ENCODE results near the gene NAA80. TPM values are rescaled to one million over a fixed set of nuclear protein-coding genes. Genes with fewer than 3 reads are reported as not detected.

The NAA80 gene
- total and polyA plus RNA-seq, 2 donors from 2014 or later = 8.7 to 10.7 TPM

DNA sequence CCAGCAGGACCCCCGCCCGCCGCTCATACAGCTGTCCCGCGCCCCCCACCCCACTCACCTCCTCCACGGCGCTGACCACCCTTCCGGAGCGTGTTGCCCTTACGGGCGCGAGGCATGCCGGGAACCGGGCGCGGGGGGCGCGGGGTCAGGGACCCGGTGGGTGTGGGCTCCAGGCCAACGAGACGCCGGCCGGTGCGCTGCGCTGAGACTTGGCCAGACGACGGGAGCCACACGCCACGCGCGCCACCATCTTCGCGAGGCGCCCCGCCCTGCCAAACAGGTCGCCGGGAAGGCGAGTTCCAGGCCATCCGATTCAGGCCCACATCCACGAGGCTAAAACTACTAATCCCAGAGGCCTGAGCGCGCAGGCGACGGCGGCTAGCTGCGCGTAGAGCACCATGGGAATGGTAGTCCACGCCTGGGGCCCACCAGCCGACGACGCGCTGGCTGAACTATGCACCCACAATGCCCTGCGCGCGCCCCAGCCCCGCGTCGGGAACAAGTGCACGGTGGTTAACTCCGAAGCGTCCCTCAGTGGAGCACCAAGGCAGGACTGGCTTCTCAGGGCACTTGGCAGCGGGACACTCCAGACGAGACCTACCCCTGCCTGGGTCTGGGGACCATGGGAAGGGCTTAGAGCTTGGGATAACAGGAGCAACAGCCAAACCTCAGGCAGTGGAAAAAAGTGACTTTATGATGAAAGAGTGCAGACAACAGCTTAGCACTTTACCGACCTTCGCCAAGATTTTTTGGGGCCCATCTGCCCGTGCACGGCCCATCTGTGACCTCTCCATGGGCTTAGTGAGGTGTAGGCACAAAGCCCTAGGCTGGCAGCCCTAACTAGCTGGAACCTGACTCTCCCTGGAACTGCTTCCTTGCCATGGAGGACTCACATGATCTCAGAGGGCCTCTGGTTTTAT, 6.8 kb downstream of the NAA80 start, which contains the start of gene IFRD2:
TSS of gene IFRD2 (minus strand) at position 271 of the 920 bp plus-strand sequence. CDS start at position 116, 155 bp downstream.
- peak within 1 kb of the TSS; percentile 78 to 88 for H3K27ac ChIP-seq (ENCODE audit: low read depth in 2 of 2, low read length in 2 of 2)
- peak; percentile 97 to 99 (median 99) for DNase-seq
- intact Hi-C loops (cut with DNase I) = no loop called here

DNA sequence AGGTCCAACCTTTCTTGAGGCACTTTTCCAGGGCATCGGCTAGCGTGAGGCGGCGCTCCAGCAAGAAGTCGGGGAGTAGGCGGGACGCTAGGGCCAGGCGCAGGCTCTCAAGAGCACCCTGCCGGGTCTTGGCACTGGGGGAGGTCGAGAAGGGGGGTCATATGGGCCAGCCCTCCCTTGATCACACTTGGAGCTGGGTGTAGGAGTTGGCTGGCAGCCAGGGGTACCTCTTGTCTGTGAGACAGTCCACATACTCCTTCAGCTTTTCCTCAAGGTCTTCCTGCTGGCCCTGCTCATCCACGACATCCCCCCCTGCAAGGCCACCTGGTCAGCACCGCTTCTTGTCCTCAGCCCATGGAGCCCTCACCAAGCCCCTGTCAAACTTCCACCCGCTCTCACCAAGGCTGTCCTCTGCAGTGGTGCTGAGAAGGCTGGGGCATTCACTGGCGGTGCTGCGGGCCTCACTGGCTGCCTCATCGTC, 9.0 kb downstream of the NAA80 start:
- Histone ChIP-seq H3K27me3 (ENCODE audit: control insufficient read depth, insufficient read depth, low read length) (no peaks in the 10 kb centered on the region), H3K9ac (ENCODE audit: low read length in 3 of 3) (no peak overlapping the region), H3K27ac (ENCODE audit: low read depth in 2 of 2, low read length in 2 of 2) (no peak overlapping the region), H3K9me3 (ENCODE audit: control insufficient read depth in 2 of 3, insufficient read depth in 1 of 3, low read length in 3 of 3) (no peaks in the 10 kb centered on the region), H3K4me3 (ENCODE audit: low read length in 3 of 3) (no peak overlapping the region), H3K36me3 (ENCODE audit: control insufficient read depth in 2 of 3, insufficient read depth in 3 of 3, low read length in 3 of 3) (peaks cover 0 to 25% (median 9%) of the 10 kb centered on the region in 3 donors), H3K4me1 (ENCODE audit: control insufficient read depth in 2 of 3, insufficient read depth in 2 of 3, low read depth in 1 of 3, low read length in 3 of 3) (peaks cover 3 to 17% (median 16%) of the 10 kb centered on the region in 3 donors)
- DNase-seq = peak in 1 of 5 donors; percentile 56
- intact Hi-C loops (cut with DNase I) = no loop called here
- no peak for FAIRE-seq
- TF ChIP-seq, protein P1, sequence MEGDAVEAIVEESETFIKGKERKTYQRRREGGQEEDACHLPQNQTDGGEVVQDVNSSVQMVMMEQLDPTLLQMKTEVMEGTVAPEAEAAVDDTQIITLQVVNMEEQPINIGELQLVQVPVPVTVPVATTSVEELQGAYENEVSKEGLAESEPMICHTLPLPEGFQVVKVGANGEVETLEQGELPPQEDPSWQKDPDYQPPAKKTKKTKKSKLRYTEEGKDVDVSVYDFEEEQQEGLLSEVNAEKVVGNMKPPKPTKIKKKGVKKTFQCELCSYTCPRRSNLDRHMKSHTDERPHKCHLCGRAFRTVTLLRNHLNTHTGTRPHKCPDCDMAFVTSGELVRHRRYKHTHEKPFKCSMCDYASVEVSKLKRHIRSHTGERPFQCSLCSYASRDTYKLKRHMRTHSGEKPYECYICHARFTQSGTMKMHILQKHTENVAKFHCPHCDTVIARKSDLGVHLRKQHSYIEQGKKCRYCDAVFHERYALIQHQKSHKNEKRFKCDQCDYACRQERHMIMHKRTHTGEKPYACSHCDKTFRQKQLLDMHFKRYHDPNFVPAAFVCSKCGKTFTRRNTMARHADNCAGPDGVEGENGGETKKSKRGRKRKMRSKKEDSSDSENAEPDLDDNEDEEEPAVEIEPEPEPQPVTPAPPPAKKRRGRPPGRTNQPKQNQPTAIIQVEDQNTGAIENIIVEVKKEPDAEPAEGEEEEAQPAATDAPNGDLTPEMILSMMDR (IDR thresholded peaks at IDR 0.05; ENCODE audit: borderline replicate concordance, extremely low read depth, insufficient read depth) = no peak

More for the DNA sequence above, 6.8 kb downstream of the NAA80 start, which contains the start of gene IFRD2:
- Histone ChIP-seq H3K9ac (ENCODE audit: low read length in 3 of 3) (peak within 1 kb of the TSS; percentile 30 to 84 (median 66)), H3K9me3 (ENCODE audit: control insufficient read depth in 2 of 3, insufficient read depth in 1 of 3, low read length in 3 of 3) (no peaks in the 10 kb centered on the region), H3K4me3 (ENCODE audit: low read length in 3 of 3) (peak within 1 kb of the TSS; percentile 66 to 88 (median 85)), H3K4me1 (ENCODE audit: control insufficient read depth in 2 of 3, insufficient read depth in 2 of 3, low read depth in 1 of 3, low read length in 3 of 3) (peaks cover 3 to 17% (median 16%) of the 10 kb centered on the region in 3 donors), H3K36me3 (ENCODE audit: control insufficient read depth in 2 of 3, insufficient read depth in 3 of 3, low read length in 3 of 3) (peaks cover 0 to 25% (median 9%) of the 10 kb centered on the region in 3 donors), H3K27me3 (ENCODE audit: control insufficient read depth, insufficient read depth, low read length) (no peaks in the 10 kb centered on the region)
- FAIRE-seq = peak; percentile 92
- TF ChIP-seq, protein P1 (IDR thresholded peaks at IDR 0.05; ENCODE audit: borderline replicate concordance, extremely low read depth, insufficient read depth) = no peak

DNA sequence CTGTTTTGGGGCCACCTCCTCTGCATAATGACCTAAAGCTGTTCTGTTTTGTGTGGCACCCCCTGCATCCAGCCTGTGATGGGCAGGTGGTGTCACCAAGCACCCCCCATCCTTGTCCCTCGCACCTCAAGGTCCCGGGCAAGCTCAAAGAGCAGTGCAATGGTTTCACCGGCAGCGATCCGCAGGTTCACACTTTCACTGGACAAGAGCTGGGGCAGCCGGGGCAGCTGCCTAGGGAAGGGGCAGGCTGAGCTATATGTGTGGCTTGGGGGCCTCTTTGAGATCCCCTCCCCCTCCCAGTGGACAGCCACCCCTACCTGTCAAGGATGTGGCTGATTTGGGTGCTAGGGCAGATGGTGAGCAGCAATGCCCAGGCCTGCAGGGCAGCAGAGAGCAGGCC, 10.1 kb downstream of the NAA80 start:
- no peaks in the 10 kb centered on the region for H3K9me3 ChIP-seq (ENCODE audit: control insufficient read depth in 2 of 3, insufficient read depth in 1 of 3, low read length in 3 of 3)
- peak in 1 of 5 donors; percentile 39 for DNase-seq
- no peaks in the 10 kb centered on the region for H3K27me3 ChIP-seq (ENCODE audit: control insufficient read depth, insufficient read depth, low read length)
- H3K4me3 ChIP-seq (ENCODE audit: low read length in 3 of 3) = no peak overlapping the region
- FAIRE-seq = no peak
- no peak overlapping the region for H3K9ac ChIP-seq (ENCODE audit: low read length in 3 of 3)
- intact Hi-C loops (cut with DNase I) = no loop called here
- TF ChIP-seq, protein P1 (IDR thresholded peaks at IDR 0.05; ENCODE audit: borderline replicate concordance, extremely low read depth, insufficient read depth) = no peak
- peaks cover 3 to 17% (median 16%) of the 10 kb centered on the region in 3 donors for H3K4me1 ChIP-seq (ENCODE audit: control insufficient read depth in 2 of 3, insufficient read depth in 2 of 3, low read depth in 1 of 3, low read length in 3 of 3)
- H3K27ac ChIP-seq (ENCODE audit: low read depth in 2 of 2, low read length in 2 of 2) = no peak overlapping the region
- H3K36me3 ChIP-seq (ENCODE audit: control insufficient read depth in 2 of 3, insufficient read depth in 3 of 3, low read length in 3 of 3) = peaks cover 0 to 25% (median 9%) of the 10 kb centered on the region in 3 donors

All from kidney (tissue), 14 donors.